GM12873 (cell line): ENCODE results near the gene HOXB7.

Experiments
- TF ChIP-seq, protein P1 (sequence below): IDR thresholded peaks from 2 replicates; pipeline ENCODE4 v1.5.1; 2012; ENCODE audit warnings: low read depth, mild to moderate bottlenecking, moderate library complexity, low read length, control low read depth; ENCODE audit not compliant: insufficient read depth; ENCODE audit errors: missing control alignments

Gene HOXB7

DNA sequence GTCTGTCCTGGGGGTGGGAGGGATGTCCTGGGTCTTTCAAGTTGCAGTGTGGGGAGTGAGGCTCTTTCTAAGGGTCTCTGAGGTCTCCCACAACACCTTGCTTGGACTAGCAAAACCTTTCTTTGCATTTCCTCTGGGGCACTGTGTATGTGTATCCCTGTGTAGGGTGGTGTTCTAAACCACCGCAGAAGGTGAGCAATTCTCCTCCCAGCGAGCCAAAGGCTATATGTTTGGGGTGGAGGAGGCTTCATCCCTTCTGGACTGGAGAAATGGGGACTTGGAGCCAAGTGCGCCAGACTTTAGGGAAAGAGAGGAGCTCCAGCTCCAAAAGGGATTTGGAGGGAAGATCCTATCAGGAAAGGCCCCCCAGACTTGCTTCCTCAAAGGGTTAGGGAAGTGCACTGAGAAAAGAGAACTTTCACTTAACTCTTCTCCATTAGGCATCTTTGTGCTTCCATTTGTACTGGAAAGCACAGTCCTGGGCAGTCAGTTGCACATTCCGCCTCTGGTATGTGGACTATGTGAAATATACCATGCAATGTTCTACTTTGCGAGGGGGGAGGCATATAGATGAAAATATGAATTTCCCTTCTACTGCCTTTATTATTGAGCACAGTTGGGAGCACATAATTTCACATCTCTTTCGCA lies 34.2 kb upstream of the HOXB7 start:
- TF ChIP-seq, protein P1, sequence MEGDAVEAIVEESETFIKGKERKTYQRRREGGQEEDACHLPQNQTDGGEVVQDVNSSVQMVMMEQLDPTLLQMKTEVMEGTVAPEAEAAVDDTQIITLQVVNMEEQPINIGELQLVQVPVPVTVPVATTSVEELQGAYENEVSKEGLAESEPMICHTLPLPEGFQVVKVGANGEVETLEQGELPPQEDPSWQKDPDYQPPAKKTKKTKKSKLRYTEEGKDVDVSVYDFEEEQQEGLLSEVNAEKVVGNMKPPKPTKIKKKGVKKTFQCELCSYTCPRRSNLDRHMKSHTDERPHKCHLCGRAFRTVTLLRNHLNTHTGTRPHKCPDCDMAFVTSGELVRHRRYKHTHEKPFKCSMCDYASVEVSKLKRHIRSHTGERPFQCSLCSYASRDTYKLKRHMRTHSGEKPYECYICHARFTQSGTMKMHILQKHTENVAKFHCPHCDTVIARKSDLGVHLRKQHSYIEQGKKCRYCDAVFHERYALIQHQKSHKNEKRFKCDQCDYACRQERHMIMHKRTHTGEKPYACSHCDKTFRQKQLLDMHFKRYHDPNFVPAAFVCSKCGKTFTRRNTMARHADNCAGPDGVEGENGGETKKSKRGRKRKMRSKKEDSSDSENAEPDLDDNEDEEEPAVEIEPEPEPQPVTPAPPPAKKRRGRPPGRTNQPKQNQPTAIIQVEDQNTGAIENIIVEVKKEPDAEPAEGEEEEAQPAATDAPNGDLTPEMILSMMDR = no peak

GRCh38 chr17:48644159-48644558 lies 33.3 kb upstream of the HOXB7 start:
- TF ChIP-seq, protein P1 = no peak

DNA sequence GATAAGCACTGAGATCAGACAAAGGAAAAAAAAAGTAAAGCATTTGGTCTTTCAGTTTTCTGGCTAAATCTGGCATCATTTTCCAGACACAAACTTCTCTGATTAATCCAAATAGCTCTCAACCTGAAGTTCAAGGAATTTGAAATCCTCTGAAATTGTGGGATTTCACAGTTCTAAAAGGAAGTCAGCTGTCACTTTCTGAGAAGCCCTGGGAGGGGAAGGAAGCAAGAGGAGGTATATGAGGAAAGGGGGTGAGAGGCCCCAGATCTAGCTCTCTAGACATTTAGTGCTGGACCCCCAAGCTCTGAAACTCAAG lies 32.8 kb upstream of the HOXB7 start:
- TF ChIP-seq, protein P1 = no peak

GRCh38 chr17:48642843-48643696 lies 32.3 kb upstream of the HOXB7 start:
- TF ChIP-seq, protein P1 = no peak

- TF ChIP-seq, protein P1 = no peak
Observed at GRCh38 chr17:48642059-48642842, 31.4 kb upstream of the HOXB7 start.

- TF ChIP-seq, protein P1 = no peak
Observed at GRCh38 chr17:48641541-48642058, 30.8 kb upstream of the HOXB7 start.

DNA sequence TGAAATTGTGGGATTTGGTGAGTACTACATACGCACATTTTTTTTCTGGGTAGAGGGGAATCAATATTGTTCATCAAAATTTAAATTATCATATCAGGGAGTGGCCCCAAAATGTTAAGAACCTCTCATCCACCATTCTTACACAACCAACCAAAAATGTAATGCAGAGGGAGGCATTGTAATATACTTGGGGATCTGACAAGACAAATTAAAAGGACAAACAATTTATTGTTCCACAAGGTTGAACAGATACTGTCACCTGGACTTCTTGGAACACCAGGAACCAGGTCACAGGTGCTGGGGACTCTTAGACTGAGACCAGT lies 30.0 kb upstream of the HOXB7 start:
- TF ChIP-seq, protein P1 = no peak
